ENCODE measurements around the gene AK5.

GRCh38 chr1:77542813-77543420, 261.1 kb downstream of the AK5 start:
- no peak for TF ChIP-seq JUNB (IDR thresholded peaks at IDR 0.05)
- no peak for TF ChIP-seq CTCF (IDR thresholded peaks at IDR 0.05)
- TF ChIP-seq POLR2A (IDR thresholded peaks at IDR 0.05; ENCODE audit: low read length), result no peak
- TF ChIP-seq MAX (IDR thresholded peaks at IDR 0.05), result no peak

All from A549 (cell line).